ENCODE data around the gene PDZD2.
"Not testable (repeated sequence)": the region's sequence is repeated elsewhere in the genome, so short reads cannot be mapped to it uniquely, and the experiment has no call there.

The PDZD2 gene

GRCh38 chr5:31733371-31733770, 94.4 kb downstream of the PDZD2 start:
- DNase-seq (ENCODE audit: low read depth in 2 of 2) = no peak

- no peak for DNase-seq (ENCODE audit: low read depth in 2 of 2)
Observed at GRCh38 chr5:31736127-31736526, 97.2 kb downstream of the PDZD2 start.

DNA sequence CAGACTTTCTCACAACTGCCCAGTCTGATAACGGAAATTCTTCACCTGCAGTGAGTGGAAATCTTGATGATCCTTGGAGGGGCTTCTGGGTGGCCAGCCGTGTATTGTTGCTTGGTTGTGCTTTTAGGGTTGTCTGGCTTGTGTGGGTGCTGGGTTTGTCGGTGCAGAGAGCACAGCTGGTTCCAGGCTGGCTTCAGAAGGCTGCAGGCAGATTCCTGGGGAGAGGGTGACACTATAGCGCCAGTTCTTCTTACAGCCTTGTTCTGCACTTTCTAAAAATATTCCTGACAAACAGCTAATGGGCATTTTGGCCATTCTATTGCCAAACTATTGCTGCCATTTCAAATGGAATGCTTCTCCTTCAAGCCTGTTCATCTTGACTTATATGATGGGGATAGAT, 99.3 kb downstream of the PDZD2 start:
- no peak for DNase-seq (ENCODE audit: low read depth in 2 of 2)

DNA sequence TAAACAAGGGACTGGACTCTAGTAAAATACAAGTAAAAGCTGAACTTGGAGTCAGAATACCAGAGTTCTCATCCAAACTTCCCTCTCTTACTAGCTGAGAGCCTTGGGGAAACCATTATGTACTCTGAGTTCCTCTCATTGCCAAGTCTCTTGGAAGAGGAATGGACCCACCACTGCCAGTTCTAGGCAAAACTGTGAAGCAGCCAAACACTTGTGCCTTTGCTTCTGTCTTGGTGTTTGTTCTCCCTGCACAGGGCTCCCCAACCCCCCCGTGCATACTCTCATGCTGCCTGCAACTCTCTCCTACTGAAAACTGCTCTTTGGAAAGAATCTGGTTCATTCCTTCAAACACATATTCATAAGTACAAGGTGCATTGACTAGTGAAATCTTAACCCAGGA, 102.6 kb downstream of the PDZD2 start:
- DNase-seq (ENCODE audit: low read depth in 2 of 2) = no peak

DNA sequence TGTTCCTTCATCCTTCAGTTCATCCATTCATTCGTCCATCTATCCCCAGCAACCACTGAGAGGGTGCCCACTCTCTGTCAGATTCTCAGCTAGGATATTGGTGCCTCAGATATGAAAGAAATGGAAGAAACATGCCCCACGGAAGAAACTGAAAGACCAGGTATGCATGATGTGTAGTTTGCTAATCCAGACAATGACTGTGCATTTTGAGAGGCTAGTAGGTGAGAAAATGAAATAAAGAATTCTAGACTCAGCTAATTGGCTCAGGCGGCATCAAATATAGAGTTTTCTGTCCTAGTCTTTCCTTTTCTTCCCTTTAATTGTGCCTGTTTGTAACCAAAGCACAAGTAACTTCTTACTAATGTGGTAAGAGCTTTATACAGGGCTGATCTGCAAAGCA, 104.7 kb downstream of the PDZD2 start:
- no peak for DNase-seq (ENCODE audit: low read depth in 2 of 2)

DNA sequence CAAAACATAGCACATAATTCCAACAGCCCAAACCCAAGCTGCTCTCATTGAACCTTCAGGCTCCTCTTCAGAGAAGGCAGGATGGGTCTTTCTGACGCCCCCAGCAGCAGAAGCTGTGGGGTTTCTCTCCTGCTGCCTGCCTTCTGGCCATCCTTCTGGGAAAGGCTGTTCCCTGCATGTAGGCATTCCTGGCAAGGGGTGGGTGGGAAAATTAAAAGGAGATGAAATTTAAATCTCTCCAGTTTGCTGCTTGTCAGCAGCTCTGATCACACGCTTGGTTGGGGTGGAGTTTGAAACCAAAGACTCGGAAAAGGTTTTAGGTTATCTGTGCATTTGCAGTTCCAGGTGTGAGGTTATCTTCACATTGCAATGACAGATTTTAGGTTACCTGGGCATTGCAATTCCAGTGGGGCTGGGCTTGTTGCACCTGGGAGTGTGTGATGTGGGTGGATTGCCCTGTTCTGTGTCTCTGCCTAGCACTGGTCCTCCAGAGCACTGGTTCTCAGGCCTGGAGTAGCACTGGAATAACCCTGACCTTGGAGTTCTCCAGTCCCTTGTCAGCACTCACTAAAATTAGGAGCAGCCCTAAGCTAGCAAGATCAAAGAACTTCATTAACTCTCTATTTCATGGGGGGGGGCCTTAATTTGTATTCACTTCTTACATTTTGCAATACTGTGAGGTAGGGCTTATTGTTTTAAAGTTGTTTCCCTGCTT, 109.7 kb downstream of the PDZD2 start:
- no peak for DNase-seq (ENCODE audit: low read depth in 2 of 2)

DNA sequence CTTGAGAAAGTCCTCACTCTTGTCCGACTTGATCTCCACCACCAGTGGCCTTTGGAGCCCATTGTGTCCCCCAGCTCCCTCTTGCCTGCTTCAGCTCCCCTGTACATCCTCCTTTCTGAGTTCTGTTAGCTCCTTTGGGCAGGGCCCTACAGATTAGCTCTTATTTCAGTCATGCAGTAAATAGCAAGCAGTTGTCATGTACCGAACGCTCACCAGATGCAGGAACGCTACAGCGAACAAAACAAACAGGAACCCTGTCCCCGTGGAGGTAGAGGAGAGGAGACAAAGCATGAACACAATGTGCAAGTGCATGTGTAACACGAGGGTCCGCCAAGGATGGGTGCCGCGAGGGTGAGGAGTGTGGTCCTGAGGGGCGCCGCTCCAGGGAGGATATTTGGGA, 111.3 kb downstream of the PDZD2 start:
- DNase-seq (ENCODE audit: low read depth in 2 of 2) = no peak

GRCh38 chr5:31751610-31752009, 112.7 kb downstream of the PDZD2 start:
- DNase-seq (ENCODE audit: low read depth in 2 of 2) = no peak

DNA sequence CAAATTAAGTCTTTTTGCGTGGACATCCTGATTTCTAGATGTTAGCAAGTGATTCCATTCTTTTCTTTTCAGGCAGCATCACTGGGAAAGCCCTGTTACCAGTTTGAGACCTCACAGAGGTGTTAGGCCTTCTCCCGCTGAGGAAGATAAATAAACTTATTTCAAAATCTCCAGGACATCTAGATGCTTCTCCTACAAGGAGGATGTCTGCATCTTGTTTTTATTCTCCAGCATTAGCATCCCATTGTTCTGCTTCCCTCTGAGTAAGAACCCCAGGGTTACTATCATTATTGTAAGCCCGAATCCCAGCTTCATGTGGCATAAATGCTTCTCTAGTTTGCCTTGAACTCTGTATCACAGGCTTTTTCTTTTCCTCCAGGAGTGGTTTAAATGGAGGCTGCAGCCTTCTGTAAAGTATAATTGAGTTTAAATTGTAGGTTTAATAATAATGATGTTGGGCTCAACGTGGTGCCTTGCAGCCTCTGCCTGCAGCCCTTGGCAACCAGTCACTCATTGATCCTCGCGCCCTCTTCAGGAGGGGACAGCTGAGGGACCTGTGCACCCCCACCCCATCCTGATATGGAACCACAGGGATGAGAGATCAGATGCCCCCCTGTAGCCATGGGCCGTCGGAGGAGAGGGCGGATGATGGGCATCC, 114.9 kb downstream of the PDZD2 start:
- DNase-seq (ENCODE audit: low read depth in 2 of 2) = no peak

DNA sequence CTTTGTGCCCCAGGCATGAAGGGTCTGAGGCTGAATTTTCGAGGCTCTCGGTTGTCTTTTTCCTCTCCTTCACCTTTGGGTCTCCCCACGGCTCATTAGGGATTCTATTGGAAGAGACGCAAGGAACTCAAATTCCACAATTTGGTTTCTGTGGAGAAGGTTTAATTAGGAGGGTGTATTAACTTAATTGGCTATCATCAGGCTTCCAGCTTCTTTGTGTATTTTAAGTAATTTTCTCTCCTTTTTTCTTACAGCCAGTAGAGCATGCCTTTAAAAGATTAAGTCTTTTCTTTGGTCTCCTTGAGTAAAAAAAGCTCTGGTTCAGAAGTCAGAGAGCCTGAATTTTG, 115.4 kb downstream of the PDZD2 start:
- no peak for DNase-seq (ENCODE audit: low read depth in 2 of 2)

- DNase-seq (ENCODE audit: low read depth in 2 of 2) = no peak
Observed at GRCh38 chr5:31754741-31755675, 116.1 kb downstream of the PDZD2 start.

DNA sequence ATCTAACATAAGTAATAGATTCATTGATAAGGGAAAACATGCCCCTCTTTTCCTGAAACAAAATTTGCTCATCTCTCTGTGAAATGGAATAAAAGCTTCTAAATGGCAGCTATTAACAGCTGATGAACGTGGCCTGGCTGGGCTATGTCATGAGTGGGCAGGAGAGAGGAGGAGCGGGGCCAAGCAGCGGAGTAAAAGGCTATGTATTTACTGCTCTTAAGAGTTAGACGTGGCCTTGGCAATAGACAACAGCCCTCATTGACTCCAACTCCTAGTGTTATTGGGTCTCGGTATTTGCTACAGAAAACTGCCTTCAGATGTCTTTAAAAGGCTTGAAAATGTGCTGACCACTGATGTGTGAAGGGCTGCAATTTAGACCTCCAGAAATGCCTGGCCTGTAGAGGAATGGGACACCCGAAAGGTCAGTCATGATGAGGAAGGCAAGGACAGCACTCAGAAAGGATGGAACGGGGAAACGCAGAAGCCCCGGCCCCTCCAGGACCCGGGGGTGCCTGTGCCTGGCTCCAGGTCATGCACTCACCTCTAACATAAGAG, 116.8 kb downstream of the PDZD2 start:
- DNase-seq (ENCODE audit: low read depth in 2 of 2) = no peak

DNA sequence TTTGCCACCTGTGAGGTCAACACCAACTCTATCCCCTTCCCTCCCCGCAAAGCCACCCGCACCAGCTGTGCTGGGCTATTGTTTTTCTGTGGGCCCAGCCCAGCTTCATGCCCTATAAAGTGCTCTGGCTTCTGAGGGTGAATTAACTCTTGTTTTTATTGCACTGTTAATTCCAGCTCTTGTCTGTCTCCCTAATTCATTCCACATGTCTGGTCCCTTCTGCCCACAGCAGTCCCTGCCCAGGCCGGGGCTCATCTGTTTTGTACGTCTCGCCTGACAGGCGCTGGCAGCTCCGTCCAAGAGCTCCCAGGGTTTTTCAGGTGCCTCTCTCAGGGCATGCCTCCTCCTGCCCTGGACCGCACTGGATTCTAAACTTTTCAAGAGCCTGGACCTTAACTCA, 118.9 kb downstream of the PDZD2 start:
- no peak for DNase-seq (ENCODE audit: low read depth in 2 of 2)

DNA sequence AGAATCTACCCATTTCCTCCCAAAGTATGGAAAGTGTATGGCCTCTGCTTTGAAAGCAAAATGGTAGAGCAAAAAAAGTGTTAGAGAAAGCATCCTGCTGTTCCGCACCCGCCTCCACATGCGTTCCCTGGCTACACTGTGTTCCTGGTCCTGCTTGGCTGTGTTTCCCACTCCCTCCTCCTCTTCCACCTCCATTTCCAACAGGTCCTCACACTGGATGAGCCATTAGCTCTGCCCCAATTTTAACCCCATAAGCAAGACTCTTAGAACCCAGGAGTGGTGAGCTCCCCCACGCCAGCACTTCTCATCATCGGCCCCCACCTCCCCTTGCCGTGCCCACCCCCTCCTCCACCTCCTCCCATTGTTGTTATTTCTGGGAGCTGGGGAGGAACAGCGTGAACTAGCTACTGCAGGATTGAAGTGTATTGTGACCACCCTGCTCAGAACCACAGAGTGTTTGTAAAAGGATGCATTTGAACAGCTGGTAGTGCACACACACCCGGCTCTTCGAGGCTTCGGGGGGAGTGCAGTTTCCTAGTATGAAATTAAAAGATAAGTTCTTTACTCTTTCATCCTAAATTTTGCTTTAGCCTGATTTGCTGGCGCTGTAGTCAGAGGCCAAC, 120.0 kb downstream of the PDZD2 start:
- no peak for DNase-seq (ENCODE audit: low read depth in 2 of 2)

- DNase-seq (ENCODE audit: low read depth in 2 of 2) = no peak
Observed at GRCh38 chr5:31759925-31760324, 121.0 kb downstream of the PDZD2 start.

DNA sequence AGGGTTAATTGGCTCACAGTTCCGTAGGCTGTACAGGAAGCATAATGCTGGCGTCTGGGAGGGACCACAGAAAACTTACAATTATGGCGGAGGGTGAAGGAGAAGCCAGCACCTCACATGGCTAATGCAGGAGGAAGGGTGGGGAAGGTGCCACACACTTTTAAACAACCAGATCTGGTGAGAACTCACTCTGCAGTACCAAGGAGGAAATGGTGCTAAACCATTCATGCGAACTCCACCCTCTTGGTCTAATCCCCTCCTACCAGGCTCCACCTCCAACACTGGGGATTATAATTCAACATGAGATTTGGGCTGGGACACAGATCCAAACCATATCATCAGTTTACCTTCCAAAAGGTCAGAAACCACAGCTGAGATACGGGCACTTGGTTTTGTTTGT, 122.9 kb downstream of the PDZD2 start:
- no peak for DNase-seq (ENCODE audit: low read depth in 2 of 2)

- no peak for DNase-seq (ENCODE audit: low read depth in 2 of 2)
Observed at GRCh38 chr5:31763424-31763823, 124.5 kb downstream of the PDZD2 start.

GRCh38 chr5:31764687-31765086, 125.8 kb downstream of the PDZD2 start:
- DNase-seq (ENCODE audit: low read depth in 2 of 2) = not testable (repeated sequence)

GRCh38 chr5:31767335-31768031, 128.6 kb downstream of the PDZD2 start:
- DNase-seq (ENCODE audit: low read depth in 2 of 2) = no peak

- DNase-seq (ENCODE audit: low read depth in 2 of 2) = no peak
Observed at GRCh38 chr5:31768046-31768445, 129.1 kb downstream of the PDZD2 start.

DNA sequence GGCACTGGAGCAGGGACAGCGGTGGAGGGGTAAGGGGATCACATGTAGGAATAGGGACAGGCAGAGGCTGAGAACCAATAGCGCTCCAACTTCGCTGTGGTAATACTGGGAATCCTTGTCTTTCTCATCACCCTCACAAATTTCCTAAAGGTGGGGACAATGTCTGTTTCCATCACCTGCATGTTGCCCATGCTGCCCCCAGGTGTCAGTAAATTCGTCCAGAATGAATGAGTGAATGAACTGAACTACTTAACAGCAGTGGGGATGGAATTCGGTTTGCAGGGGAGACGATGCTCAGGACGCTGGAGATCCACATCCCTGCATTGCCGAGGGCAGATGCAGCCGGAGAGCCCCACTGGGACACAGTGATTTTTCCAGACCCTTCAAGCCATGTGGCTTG, 129.9 kb downstream of the PDZD2 start:
- DNase-seq (ENCODE audit: low read depth in 2 of 2) = no peak
